Thoracic aorta (tissue), 2 donors: ENCODE results near the gene TRPM3. TPM values are rescaled to one million over a fixed set of nuclear protein-coding genes. Genes with fewer than 3 reads are reported as not detected.

Experiments
- ATAC-seq: fragments of 150-250 bp; one replicate; pipeline ENCODE4 v1.8.0; 2017; ENCODE audit warnings: low read depth; ENCODE audit not compliant: insufficient number of reproducible peaks, low FRiP score
- DNase-seq: peaks from one replicate; pipeline ENCODE4 v3.0.0-alpha.2; 2020; ENCODE audit warnings: low spot score
- H3K27ac ChIP-seq, 2 donors: fragments of 200-600 bp; sonication (generic); 1 replicate in 1 of 2; 2 replicates in 1 of 2; pipeline ENCODE4 v1.5.1; 2016; ENCODE audit warnings: mild to moderate bottlenecking in 2 of 2, moderate library complexity in 2 of 2
- H3K27me3 ChIP-seq: fragments of 200-600 bp; sonication (generic); replicated peaks from 2 replicates; pipeline ENCODE4 v1.6.0; 2016; ENCODE audit warnings: mild to moderate bottlenecking; ENCODE audit not compliant: insufficient read depth
- H3K36me3 ChIP-seq: fragments of 200-600 bp; sonication (generic); one replicate; pipeline ENCODE4 v1.5.1; 2016
- H3K4me1 ChIP-seq, 2 donors: fragments of 200-600 bp; sonication (generic); 1 replicate in 1 of 2; 2 replicates in 1 of 2; pipeline versions ENCODE4 v1.5.1 to v1.6.0; 2016; ENCODE audit warnings: low read depth in 2 of 2, mild to moderate bottlenecking in 1 of 2; ENCODE audit not compliant: control insufficient read depth in 1 of 2
- H3K4me3 ChIP-seq: fragments of 200-600 bp; sonication (generic); 2 replicates; pipeline ENCODE4 v1.5.1; 2016; ENCODE audit warnings: mild to moderate bottlenecking
- H3K9me3 ChIP-seq: fragments of 200-600 bp; sonication (generic); 2 replicates; pipeline ENCODE4 v1.5.1; 2016
- total RNA-seq, 2 donors: library from RNA; depleted of rRNA; stranded (reverse); fragments of >200 nt; gene quantifications; one replicate each; pipeline versions ENCODE4 v1.1.0 to v1.2.3, GENCODE V29; 2016
- TF ChIP-seq, protein P1 (sequence below): fragments of 200-600 bp; sonication (generic); IDR thresholded peaks from one replicate; pipeline ENCODE4 v1.5.1; 2019; ENCODE audit warnings: antibody characterized with exemption

The TRPM3 gene
- total RNA-seq, 2 donors from 2014 or later: 2.1 to 5.0 TPM

DNA sequence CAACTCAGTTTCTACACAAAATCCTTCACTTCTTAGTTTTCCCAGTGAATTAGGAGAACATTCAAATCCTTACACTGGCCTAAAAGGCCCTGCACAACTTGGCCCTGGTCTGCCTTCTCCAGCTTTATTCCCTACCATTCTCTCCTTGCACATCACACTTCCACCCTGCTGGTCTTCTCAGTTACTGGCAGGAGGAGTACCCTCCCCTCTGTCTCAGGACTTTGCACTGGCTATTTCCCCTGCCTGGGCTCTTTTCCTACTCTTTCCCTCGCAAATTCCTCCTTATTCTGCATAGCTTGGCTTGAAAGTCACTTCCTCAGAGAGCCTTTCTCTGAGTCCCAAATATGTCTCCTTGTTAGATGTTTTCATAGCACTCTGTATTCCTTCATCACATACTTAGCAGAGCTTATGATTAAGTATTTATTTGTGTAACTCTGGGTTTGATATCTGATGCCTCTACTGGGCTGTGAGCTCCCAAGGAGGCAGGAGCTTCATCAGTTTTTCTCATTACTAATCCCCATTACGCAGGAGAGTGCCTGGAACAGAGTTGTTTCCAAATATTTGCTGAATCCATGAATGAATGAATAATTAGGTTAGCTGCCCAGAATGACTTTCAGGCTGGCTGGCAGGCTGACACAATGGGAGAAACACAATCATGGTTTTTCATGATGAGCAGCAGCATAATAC is 547.1 kb downstream of the TRPM3 start:
- Histone ChIP-seq H3K27me3 (no peaks in the 10 kb centered on the region), H3K27ac (peak overlapping the region; percentile 62 to 69), H3K36me3 (no peaks in the 10 kb centered on the region), H3K9me3 (no peaks in the 10 kb centered on the region), H3K4me1 (peaks cover 14 to 33% of the 10 kb centered on the region in 2 donors), H3K4me3 (no peak overlapping the region)
- peak; percentile 84 for ATAC-seq
- TF ChIP-seq, protein P1, sequence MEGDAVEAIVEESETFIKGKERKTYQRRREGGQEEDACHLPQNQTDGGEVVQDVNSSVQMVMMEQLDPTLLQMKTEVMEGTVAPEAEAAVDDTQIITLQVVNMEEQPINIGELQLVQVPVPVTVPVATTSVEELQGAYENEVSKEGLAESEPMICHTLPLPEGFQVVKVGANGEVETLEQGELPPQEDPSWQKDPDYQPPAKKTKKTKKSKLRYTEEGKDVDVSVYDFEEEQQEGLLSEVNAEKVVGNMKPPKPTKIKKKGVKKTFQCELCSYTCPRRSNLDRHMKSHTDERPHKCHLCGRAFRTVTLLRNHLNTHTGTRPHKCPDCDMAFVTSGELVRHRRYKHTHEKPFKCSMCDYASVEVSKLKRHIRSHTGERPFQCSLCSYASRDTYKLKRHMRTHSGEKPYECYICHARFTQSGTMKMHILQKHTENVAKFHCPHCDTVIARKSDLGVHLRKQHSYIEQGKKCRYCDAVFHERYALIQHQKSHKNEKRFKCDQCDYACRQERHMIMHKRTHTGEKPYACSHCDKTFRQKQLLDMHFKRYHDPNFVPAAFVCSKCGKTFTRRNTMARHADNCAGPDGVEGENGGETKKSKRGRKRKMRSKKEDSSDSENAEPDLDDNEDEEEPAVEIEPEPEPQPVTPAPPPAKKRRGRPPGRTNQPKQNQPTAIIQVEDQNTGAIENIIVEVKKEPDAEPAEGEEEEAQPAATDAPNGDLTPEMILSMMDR: no peak
- DNase-seq: peak; percentile 31

GRCh38 chr9:70573308-70573707 is 548.1 kb downstream of the TRPM3 start:
- DNase-seq (no peak), ATAC-seq (no peak)
- no peaks in the 10 kb centered on the region for H3K9me3 ChIP-seq
- TF ChIP-seq, protein P1: no peak
- H3K4me1 ChIP-seq: peaks cover 14 to 33% of the 10 kb centered on the region in 2 donors
- no peaks in the 10 kb centered on the region for H3K27me3 ChIP-seq
- H3K4me3 ChIP-seq: no peak overlapping the region
- H3K36me3 ChIP-seq: no peaks in the 10 kb centered on the region
- peak overlapping the region; percentile 62 to 69 for H3K27ac ChIP-seq

- Histone ChIP-seq H3K27ac (no peak overlapping the region), H3K4me1 (peaks cover 14 to 38% of the 10 kb centered on the region in 2 donors), H3K4me3 (no peak overlapping the region), H3K9me3 (no peaks in the 10 kb centered on the region), H3K36me3 (no peaks in the 10 kb centered on the region), H3K27me3 (no peaks in the 10 kb centered on the region)
- no peak for DNase-seq
- no peak for ATAC-seq
- TF ChIP-seq, protein P1: no peak
Measured at GRCh38 chr9:70571258-70571657, 550.2 kb downstream of the TRPM3 start.

DNA sequence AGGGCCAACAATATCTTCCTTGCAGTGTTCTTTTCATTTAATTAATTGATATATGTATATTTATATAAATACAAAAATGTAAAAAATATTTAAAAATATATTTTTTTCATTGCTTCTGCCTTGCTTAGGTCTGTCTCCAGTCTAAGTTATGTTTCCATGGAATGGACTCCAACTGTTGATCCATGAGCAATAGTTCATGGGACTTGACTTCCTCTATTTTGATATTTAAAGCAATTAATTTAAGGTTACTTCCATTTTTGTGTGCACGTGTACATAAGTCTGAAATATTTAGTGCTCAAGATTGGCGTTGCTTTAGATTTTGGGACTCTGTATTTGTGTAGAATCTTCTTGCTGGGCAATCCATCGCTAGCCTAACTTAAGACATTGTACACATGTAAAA is 551.6 kb downstream of the TRPM3 start:
- H3K27ac ChIP-seq: no peak overlapping the region
- H3K27me3 ChIP-seq: no peaks in the 10 kb centered on the region
- no peak for DNase-seq
- TF ChIP-seq, protein P1: no peak
- no peak overlapping the region for H3K4me3 ChIP-seq
- H3K36me3 ChIP-seq: no peaks in the 10 kb centered on the region
- H3K4me1 ChIP-seq: peaks cover 11 to 32% of the 10 kb centered on the region in 2 donors
- no peaks in the 10 kb centered on the region for H3K9me3 ChIP-seq
- ATAC-seq: no peak

DNA sequence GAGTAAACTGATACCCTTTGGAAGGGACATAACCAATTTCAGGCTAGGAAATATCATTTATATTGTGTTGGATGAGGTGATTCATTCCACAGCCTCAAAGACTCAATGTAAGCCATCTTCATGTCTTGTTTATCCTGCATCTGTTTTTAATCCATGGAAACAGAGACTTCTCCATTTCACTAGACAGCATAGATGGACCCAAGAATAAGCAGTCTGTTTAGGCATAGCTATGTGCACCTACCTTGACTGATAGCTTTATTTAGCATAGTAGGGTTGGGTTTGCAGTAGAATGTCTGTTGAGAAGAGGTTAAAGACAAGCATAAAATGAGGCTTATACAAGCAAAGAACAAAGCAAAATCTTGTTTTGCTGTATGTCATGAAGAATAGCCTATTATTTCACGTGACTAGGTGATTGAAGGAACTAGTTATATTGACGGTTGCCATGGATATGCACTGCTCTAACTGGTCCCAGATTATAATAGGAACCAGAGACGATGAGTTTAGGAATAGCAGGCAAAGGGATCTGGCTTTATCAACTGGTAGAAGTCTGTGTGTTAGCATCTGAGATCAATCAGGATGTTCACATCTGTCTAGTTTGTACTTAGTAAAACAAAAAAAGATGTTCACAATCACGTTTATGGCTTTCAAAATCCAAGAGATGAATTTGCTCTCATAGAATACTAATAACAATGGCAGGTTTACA is 552.2 kb downstream of the TRPM3 start:
- H3K27me3 ChIP-seq: no peaks in the 10 kb centered on the region
- no peak overlapping the region for H3K27ac ChIP-seq
- H3K4me1 ChIP-seq: peaks cover 8 to 26% of the 10 kb centered on the region in 2 donors
- H3K9me3 ChIP-seq: no peaks in the 10 kb centered on the region
- no peaks in the 10 kb centered on the region for H3K36me3 ChIP-seq
- TF ChIP-seq, protein P1: no peak
- no peak for DNase-seq
- H3K4me3 ChIP-seq: no peak overlapping the region
- no peak for ATAC-seq
